Transverse colon (tissue), 4 donors: ENCODE results near the gene CIT. TPM values are rescaled to one million over a fixed set of nuclear protein-coding genes. Genes with fewer than 3 reads are reported as not detected.
A peak's percentile ranks its signal among the peaks of the same experiment; 100 is the strongest.

Source experiments
- DNase-seq: peaks from one replicate; pipeline ENCODE4 v3.0.0-alpha.2; 2019
- H3K27ac ChIP-seq, 4 donors: fragments of 200-600 bp; sonication (generic); 2 replicates each; pipeline ENCODE4 v1.5.1; 2016 to 2018; ENCODE audit warnings: inconsistent platforms in 4 of 4
- H3K27me3 ChIP-seq: fragments of 200-600 bp; sonication (generic); 2 replicates; pipeline ENCODE4 v1.5.1; 2017; ENCODE audit warnings: inconsistent platforms
- H3K36me3 ChIP-seq, 4 donors: fragments of 200-600 bp; sonication (generic); 2 replicates each; pipeline ENCODE4 v1.5.1; 2017 to 2019; ENCODE audit warnings: inconsistent platforms in 4 of 4
- H3K4me1 ChIP-seq, 4 donors: fragments of 200-600 bp; sonication (generic); 2 replicates each; pipeline ENCODE4 v1.5.1; 2017 to 2020; ENCODE audit warnings: inconsistent platforms in 4 of 4
- H3K4me3 ChIP-seq, 4 donors: fragments of 200-600 bp; sonication (generic); 1 replicate in 1 of 4; 2 replicates in 3 of 4; pipeline versions ENCODE4 v1.5.1 to v1.6.1; 2017 to 2019; ENCODE audit warnings: inconsistent platforms in 4 of 4
- H3K9me3 ChIP-seq, 2 donors: fragments of 200-600 bp; sonication (generic); 2 replicates each; pipeline ENCODE4 v1.5.1; 2017 to 2019; ENCODE audit warnings: inconsistent platforms in 2 of 2
- CTCF ChIP-seq, 5 experiments: fragments of 200-600 bp in 3 of 5; fragments of 450-650 bp in 2 of 5; sonication (generic) in 3 of 5; IDR thresholded peaks; 1 replicate in 2 of 5; 2 replicates in 3 of 5; pipeline ENCODE4 v1.5.1; 2016 to 2017; ENCODE audit warnings: antibody characterized with exemption in 5 of 5, inconsistent platforms in 3 of 5, mild to moderate bottlenecking in 2 of 5, moderate library complexity in 1 of 5
- EP300 ChIP-seq: sonication (generic); formaldehyde crosslinking; IDR thresholded peaks from one replicate; pipeline ENCODE4 v1.6.1; 2017; ENCODE audit warnings: antibody characterized with exemption, low read depth
- POLR2A ChIP-seq: fragments of 450-650 bp; IDR thresholded peaks from one replicate; pipeline ENCODE4 v1.6.1; 2016; ENCODE audit warnings: antibody characterized with exemption, mild to moderate bottlenecking, moderate library complexity
- POLR2AphosphoS5 ChIP-seq, 3 donors: sonication (generic); formaldehyde crosslinking; IDR thresholded peaks; one replicate each; pipeline ENCODE4 v1.6.1; 2016; ENCODE audit warnings: antibody characterized with exemption in 3 of 3
- WGBS, 2 donors: methylation state at CpG; one replicate each; pipeline ENCODE4 v1.1.5; 2018; ENCODE audit warnings: low coverage in 1 of 2; 5-methylcytosine and 5-hydroxymethylcytosine counted together
- in situ Hi-C, 4 donors: fragments of 200-750 bp; cut with MboI; loops; one replicate each; pipeline versions ENCODE4 v1.15.0 to v1.15.1; 2017; ENCODE audit warnings: low sequenced_read_pairs in 3 of 4, low pct_ligation_motif_present in 1 of 4, low pct_unique_long_range_greater_than_20kb in 1 of 4
- intact Hi-C: fragments of 100-400 bp; cut with DNase I; formaldehyde crosslinking; loops from one replicate; pipeline ENCODE4 v1.15.1; 2023; ENCODE audit warnings: low total_unique reads
- total RNA-seq, 4 donors: library from RNA; depleted of rRNA; stranded (reverse); fragments of >200 nt; gene quantifications; one replicate each; pipeline ENCODE4 v1.1.0, GENCODE V29; 2016

CIT gene
- total RNA-seq, 4 donors from 2014 or later, result 1.1 to 51.1 (median 7.1) TPM

- 89 to 91% methylated on average over 4 of the region's 4 CpGs for WGBS, 2 donors
- no peaks in the 10 kb centered on the region for H3K9me3 ChIP-seq
- H3K27ac ChIP-seq, result no peak overlapping the region
- no peak overlapping the region for H3K4me3 ChIP-seq
- in situ Hi-C loops (no loop called here), intact Hi-C loops (no loop called here)
- no peaks in the 10 kb centered on the region for H3K27me3 ChIP-seq
- H3K4me1 ChIP-seq, result no peaks in the 10 kb centered on the region
- no peak for DNase-seq
- H3K36me3 ChIP-seq, result no peaks in the 10 kb centered on the region
- TF ChIP-seq CTCF (IDR thresholded peaks at IDR 0.05), result no peak
- no peak for TF ChIP-seq EP300
- no peak for TF ChIP-seq POLR2A
- no peak for TF ChIP-seq POLR2AphosphoS5 (IDR thresholded peaks at IDR 0.05)
These were observed 6.1 kb upstream of the CIT start for GRCh38 chr12:119883237-119883636.

- no peak overlapping the region for H3K27ac ChIP-seq
These were observed 474 bp upstream of the CIT start for GRCh38 chr12:119877639-119877948.

DNA sequence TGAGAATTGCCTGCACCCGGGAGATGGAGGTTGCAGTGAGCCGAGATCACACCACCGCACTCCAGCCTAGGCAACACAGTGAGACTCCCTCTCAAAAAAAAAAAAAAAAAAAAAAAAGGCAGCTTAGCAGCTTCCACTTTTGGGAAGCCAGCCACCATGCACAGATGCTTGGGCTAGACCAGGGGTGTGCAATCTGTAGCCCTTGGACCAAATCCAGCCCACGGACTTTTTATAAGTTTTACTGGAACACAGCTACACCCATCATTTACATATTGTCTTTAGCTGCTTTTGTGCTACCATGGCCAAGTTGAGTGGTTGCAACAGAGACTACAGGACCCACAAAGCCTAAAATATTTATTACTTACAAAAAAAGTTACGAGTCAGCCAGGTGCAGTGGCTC, 6.7 kb downstream of the CIT start:
- Histone ChIP-seq H3K9me3 (no peaks in the 10 kb centered on the region), H3K4me1 (no peaks in the 10 kb centered on the region), H3K36me3 (no peaks in the 10 kb centered on the region), H3K4me3 (no peak overlapping the region), H3K27me3 (no peaks in the 10 kb centered on the region), H3K27ac (no peak overlapping the region)
- DNase-seq, result no peak
- no peak for TF ChIP-seq EP300
- no peak for TF ChIP-seq POLR2A
- no peak for TF ChIP-seq CTCF (IDR thresholded peaks at IDR 0.05)
- TF ChIP-seq POLR2AphosphoS5 (IDR thresholded peaks at IDR 0.05), result no peak
- intact Hi-C loops (no loop called here), in situ Hi-C loops (no loop called here)
- 75% methylated on average over 2 to 5 of the region's 5 CpGs for WGBS, 2 donors

More at GRCh38 chr12:119877639-119877948, 474 bp upstream of the CIT start:
- intact Hi-C loops (no loop called here), in situ Hi-C loops (no loop called here)
- no peak for DNase-seq
- no peaks in the 10 kb centered on the region for H3K27me3 ChIP-seq
- no peaks in the 10 kb centered on the region for H3K9me3 ChIP-seq
- no peaks in the 10 kb centered on the region for H3K36me3 ChIP-seq
- TF ChIP-seq POLR2A (no peak), CTCF (IDR thresholded peaks at IDR 0.05) (no peak), EP300 (no peak)
- 22 to 33% methylated on average over 3 to 4 of the region's 4 CpGs for WGBS, 2 donors
- peaks cover 3 to 11% (median 5%) of the 10 kb centered on the region in 4 donors for H3K4me1 ChIP-seq
- peak overlapping the region in 3 of 4 donors; percentile 68 to 96 (median 76) for H3K4me3 ChIP-seq

DNA sequence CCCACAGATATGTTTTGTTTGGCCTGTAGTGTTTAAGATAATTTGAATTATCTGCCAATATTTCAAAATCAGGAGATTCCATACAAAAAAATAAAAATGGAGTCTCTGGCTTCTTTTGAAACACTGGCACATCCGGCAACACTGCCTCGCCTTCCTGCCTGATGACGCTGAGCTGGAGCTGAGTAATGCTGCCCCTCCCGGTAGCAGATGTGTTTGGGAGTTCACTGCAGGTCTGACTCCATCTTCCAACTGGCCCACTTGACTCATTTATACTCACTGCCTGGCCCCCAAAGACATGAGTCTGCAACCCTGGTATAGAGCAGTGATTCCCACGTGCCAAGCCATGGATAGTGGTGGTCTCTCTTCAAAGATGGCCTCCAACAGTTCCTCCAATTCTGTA, 7.4 kb downstream of the CIT start:
- DNase-seq, result no peak
- in situ Hi-C loops, result no loop called here
- Histone ChIP-seq H3K4me1 (no peaks in the 10 kb centered on the region), H3K27me3 (no peaks in the 10 kb centered on the region), H3K36me3 (no peaks in the 10 kb centered on the region), H3K4me3 (no peak overlapping the region), H3K27ac (no peak overlapping the region), H3K9me3 (no peaks in the 10 kb centered on the region)
- intact Hi-C loops, result no loop called here
- TF ChIP-seq EP300 (no peak), POLR2AphosphoS5 (IDR thresholded peaks at IDR 0.05) (no peak), POLR2A (no peak), CTCF (IDR thresholded peaks at IDR 0.05) (no peak)
- WGBS, 2 donors, result 86% methylated on average over 5 of the region's 5 CpGs; no CpG with 5 or more reads in 1 of the 2 donors
